Adipocyte (in vitro differentiated cells): ENCODE measurements around the gene NRXN3.

Experiments used
- DNase-seq: peaks from one replicate; pipeline ENCODE4 v3.0.0-alpha.2; 2015; ENCODE audit warnings: low read depth
- H3K27me3 ChIP-seq: replicated peaks from 2 replicates; pipeline ENCODE4 v1.7.0; 2013; ENCODE audit warnings: mild to moderate bottlenecking, low read length, moderate library complexity; ENCODE audit not compliant: control insufficient read depth, insufficient read depth
- H3K36me3 ChIP-seq: 2 replicates; pipeline ENCODE4 v1.7.0; 2013; ENCODE audit warnings: low read length, mild to moderate bottlenecking, moderate library complexity; ENCODE audit not compliant: control insufficient read depth, insufficient read depth, severe bottlenecking
- H3K4me1 ChIP-seq: 2 replicates; pipeline ENCODE4 v1.7.0; 2013; ENCODE audit warnings: mild to moderate bottlenecking, low read length, moderate library complexity; ENCODE audit not compliant: control insufficient read depth, insufficient read depth
- H3K4me3 ChIP-seq: 2 replicates; pipeline ENCODE4 v1.7.0; 2013; ENCODE audit warnings: mild to moderate bottlenecking, low read length, moderate library complexity
- H3K9ac ChIP-seq: 2 replicates; pipeline ENCODE4 v1.7.0; 2013; ENCODE audit warnings: mild to moderate bottlenecking, low read length, moderate library complexity
- H3K9me3 ChIP-seq: 2 replicates; pipeline ENCODE4 v1.7.0; 2013; ENCODE audit warnings: mild to moderate bottlenecking, low read length, moderate library complexity; ENCODE audit not compliant: control insufficient read depth

NRXN3 gene

DNA sequence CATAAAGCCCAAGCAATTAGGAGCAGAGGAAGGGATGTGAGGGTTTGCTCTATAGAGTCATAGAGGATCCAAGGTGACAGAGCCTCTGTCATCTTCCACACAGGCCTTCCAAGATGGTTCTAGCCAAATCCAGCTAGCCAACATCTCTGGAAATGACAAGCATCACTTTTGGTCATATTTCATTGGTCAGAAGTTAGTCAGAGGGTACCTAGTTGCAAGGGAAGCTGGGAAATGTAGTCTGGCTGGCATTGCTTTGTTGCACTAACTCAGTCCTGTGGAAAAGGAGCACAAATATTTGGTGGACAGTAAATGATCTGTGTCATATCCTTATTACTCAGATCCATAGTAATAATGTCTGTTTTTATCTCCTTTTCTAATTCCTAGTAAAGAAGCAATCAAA lies 715.7 kb downstream of the NRXN3 start:
- Histone ChIP-seq H3K4me3 (no peak overlapping the region), H3K36me3 (no peaks in the 10 kb centered on the region), H3K27me3 (peaks cover 3% of the 10 kb centered on the region), H3K4me1 (no peaks in the 10 kb centered on the region), H3K9me3 (no peaks in the 10 kb centered on the region), H3K9ac (no peak overlapping the region)
- DNase-seq, result no peak

GRCh38 chr14:78897443-78897842 lies 727.3 kb downstream of the NRXN3 start:
- Histone ChIP-seq H3K4me3 (no peak overlapping the region), H3K9me3 (no peaks in the 10 kb centered on the region), H3K27me3 (peaks cover 3% of the 10 kb centered on the region), H3K9ac (no peak overlapping the region), H3K4me1 (no peaks in the 10 kb centered on the region), H3K36me3 (no peaks in the 10 kb centered on the region)
- no peak for DNase-seq

DNA sequence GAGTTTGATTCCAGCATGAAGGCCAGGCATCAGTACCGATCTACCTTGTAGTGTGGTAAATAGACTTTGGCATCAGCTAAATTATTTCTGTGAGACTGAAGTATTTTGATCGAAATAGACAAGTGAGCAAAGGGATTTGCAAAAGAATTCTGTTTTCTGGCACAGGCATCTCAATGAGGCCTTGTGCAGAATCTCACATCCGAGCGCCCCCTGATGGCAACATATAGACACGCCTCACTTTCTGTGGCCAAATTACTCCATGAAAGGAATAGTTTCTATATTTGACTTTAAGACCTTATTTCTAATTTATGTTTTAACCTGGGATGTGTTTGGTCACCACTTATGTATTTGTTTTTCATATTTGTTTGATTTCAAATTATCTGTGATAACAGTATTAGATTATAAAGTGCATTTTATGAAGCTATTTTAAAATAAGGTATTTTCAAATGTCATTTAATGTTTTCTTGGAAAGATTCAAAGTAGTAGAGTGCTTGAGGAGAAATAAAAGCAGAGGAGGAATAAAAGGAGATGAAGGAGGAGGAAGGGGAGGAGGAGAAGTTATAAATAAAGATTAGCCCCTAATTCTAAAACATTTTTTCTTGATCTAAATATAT lies 731.9 kb downstream of the NRXN3 start:
- H3K4me1 ChIP-seq, result no peaks in the 10 kb centered on the region
- DNase-seq, result peak; percentile 76
- H3K9me3 ChIP-seq, result no peaks in the 10 kb centered on the region
- H3K27me3 ChIP-seq, result peaks cover 3% of the 10 kb centered on the region
- H3K4me3 ChIP-seq, result no peak overlapping the region
- no peaks in the 10 kb centered on the region for H3K36me3 ChIP-seq
- no peak overlapping the region for H3K9ac ChIP-seq

GRCh38 chr14:78904094-78904493 lies 733.9 kb downstream of the NRXN3 start:
- no peak for DNase-seq
- peaks cover 3% of the 10 kb centered on the region for H3K27me3 ChIP-seq
- no peaks in the 10 kb centered on the region for H3K4me1 ChIP-seq
- H3K9ac ChIP-seq, result no peak overlapping the region
- no peak overlapping the region for H3K4me3 ChIP-seq
- H3K9me3 ChIP-seq, result peaks cover 5% of the 10 kb centered on the region
- H3K36me3 ChIP-seq, result no peaks in the 10 kb centered on the region

DNA sequence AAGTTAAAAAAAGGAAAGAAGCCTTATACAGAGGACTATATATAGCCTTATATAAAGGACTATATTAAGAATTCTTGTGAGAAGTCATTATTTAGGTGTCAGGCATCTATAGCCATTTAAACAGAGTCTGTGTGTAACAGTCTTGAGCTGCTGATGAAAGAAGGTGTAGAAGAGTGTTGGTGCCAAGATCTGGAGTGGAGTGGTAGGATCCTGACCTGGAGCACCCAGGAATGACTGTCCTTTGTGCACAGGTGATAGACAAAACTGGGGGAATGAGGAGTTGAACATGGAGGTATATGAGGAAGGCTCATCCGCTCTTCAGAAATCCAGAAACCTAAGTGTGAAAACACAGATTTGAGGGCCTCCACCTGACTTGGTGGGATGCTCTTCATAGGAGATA lies 747.3 kb downstream of the NRXN3 start:
- no peaks in the 10 kb centered on the region for H3K4me1 ChIP-seq
- H3K9ac ChIP-seq, result no peak overlapping the region
- H3K36me3 ChIP-seq, result no peaks in the 10 kb centered on the region
- no peak for DNase-seq
- H3K9me3 ChIP-seq, result no peaks in the 10 kb centered on the region
- H3K4me3 ChIP-seq, result no peak overlapping the region
- H3K27me3 ChIP-seq, result no peaks in the 10 kb centered on the region

GRCh38 chr14:78921856-78922255 lies 751.7 kb downstream of the NRXN3 start:
- peak; percentile 29 for DNase-seq
- no peak overlapping the region for H3K4me3 ChIP-seq
- no peaks in the 10 kb centered on the region for H3K4me1 ChIP-seq
- H3K36me3 ChIP-seq, result no peaks in the 10 kb centered on the region
- H3K27me3 ChIP-seq, result no peaks in the 10 kb centered on the region
- H3K9me3 ChIP-seq, result no peaks in the 10 kb centered on the region
- no peak overlapping the region for H3K9ac ChIP-seq

DNA sequence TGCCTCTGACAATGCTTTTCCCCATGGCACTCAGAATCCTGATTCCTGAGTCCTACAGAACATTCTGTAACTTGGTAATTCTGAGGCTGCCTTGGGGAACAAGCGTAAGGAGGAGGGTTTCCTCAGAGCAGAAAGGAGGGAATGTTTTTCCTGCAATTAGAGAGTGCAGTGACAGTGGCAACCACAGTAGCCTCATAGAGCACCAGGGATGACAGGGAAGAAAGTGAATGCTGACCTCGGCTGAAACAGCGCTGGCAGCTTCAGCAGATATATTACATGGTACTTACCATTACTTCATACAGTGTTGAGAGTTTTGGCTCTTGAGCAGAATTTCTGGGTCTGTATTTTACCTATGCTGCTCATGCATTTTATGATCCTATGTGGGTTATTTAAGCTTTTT lies 757.1 kb downstream of the NRXN3 start:
- H3K4me1 ChIP-seq, result no peaks in the 10 kb centered on the region
- no peak overlapping the region for H3K4me3 ChIP-seq
- no peaks in the 10 kb centered on the region for H3K36me3 ChIP-seq
- H3K27me3 ChIP-seq, result peaks cover 4% of the 10 kb centered on the region
- no peak overlapping the region for H3K9ac ChIP-seq
- no peaks in the 10 kb centered on the region for H3K9me3 ChIP-seq
- no peak for DNase-seq

GRCh38 chr14:78933166-78933565 lies 763.0 kb downstream of the NRXN3 start:
- H3K27me3 ChIP-seq, result peaks cover 12% of the 10 kb centered on the region
- DNase-seq, result no peak
- no peaks in the 10 kb centered on the region for H3K9me3 ChIP-seq
- H3K4me3 ChIP-seq, result no peak overlapping the region
- H3K36me3 ChIP-seq, result no peaks in the 10 kb centered on the region
- H3K9ac ChIP-seq, result no peak overlapping the region
- no peaks in the 10 kb centered on the region for H3K4me1 ChIP-seq

- Histone ChIP-seq H3K4me1 (no peaks in the 10 kb centered on the region), H3K36me3 (no peaks in the 10 kb centered on the region), H3K9me3 (no peaks in the 10 kb centered on the region), H3K4me3 (no peak overlapping the region), H3K9ac (no peak overlapping the region), H3K27me3 (peaks cover 12% of the 10 kb centered on the region)
- DNase-seq, result peak; percentile 69
These were observed 763.9 kb downstream of the NRXN3 start for GRCh38 chr14:78933948-78934524.

GRCh38 chr14:78946949-78947348 lies 776.8 kb downstream of the NRXN3 start:
- Histone ChIP-seq H3K4me1 (no peaks in the 10 kb centered on the region), H3K36me3 (no peaks in the 10 kb centered on the region), H3K4me3 (no peak overlapping the region), H3K27me3 (peaks cover 3% of the 10 kb centered on the region), H3K9ac (no peak overlapping the region), H3K9me3 (no peaks in the 10 kb centered on the region)
- DNase-seq, result no peak

GRCh38 chr14:78947681-78948080 lies 777.5 kb downstream of the NRXN3 start:
- H3K9ac ChIP-seq, result no peak overlapping the region

GRCh38 chr14:78950649-78951048 lies 780.5 kb downstream of the NRXN3 start:
- H3K27me3 ChIP-seq, result no peaks in the 10 kb centered on the region
- H3K4me1 ChIP-seq, result no peaks in the 10 kb centered on the region
- H3K4me3 ChIP-seq, result no peak overlapping the region
- no peaks in the 10 kb centered on the region for H3K9me3 ChIP-seq
- peak; percentile 34 for DNase-seq
- H3K9ac ChIP-seq, result no peak overlapping the region
- H3K36me3 ChIP-seq, result no peaks in the 10 kb centered on the region

More at GRCh38 chr14:78947681-78948080, 777.5 kb downstream of the NRXN3 start:
- Histone ChIP-seq H3K27me3 (no peaks in the 10 kb centered on the region), H3K36me3 (no peaks in the 10 kb centered on the region), H3K9me3 (no peaks in the 10 kb centered on the region), H3K4me3 (no peak overlapping the region), H3K4me1 (no peaks in the 10 kb centered on the region)
- DNase-seq, result no peak
